Chondrocyte (in vitro differentiated cells): Measurements from ENCODE around the gene BLTP3A. TPM values are rescaled to one million over a fixed set of nuclear protein-coding genes. Genes with fewer than 3 reads are reported as not detected.
A peak's percentile ranks its signal among the peaks of the same experiment; 100 is the strongest.
"Not testable (repeated sequence)": the region's sequence is repeated elsewhere in the genome, so short reads cannot be mapped to it uniquely, and the experiment has no call there.

Experiments
- DNase-seq: peaks from one replicate; pipeline ENCODE4 v3.0.0; 2021; ENCODE audit warnings: mixed read lengths, low spot score
- H3K27ac Mint-ChIP-seq: one replicate; pipeline ENCODE4 v1.8.0; 2021; ENCODE audit warnings: mild to moderate bottlenecking, moderate library complexity, mixed read lengths; ENCODE audit not compliant: unreplicated experiment
- H3K27me3 Mint-ChIP-seq: 2 replicates; pipeline ENCODE4 v1.8.0; 2021; ENCODE audit warnings: low read depth, mixed read lengths
- H3K36me3 Mint-ChIP-seq: 2 replicates; pipeline ENCODE4 v1.8.0; 2021; ENCODE audit warnings: low read depth, mixed read lengths
- H3K4me1 Mint-ChIP-seq: 2 replicates; pipeline ENCODE4 v1.8.0; 2021; ENCODE audit warnings: low read depth, mild to moderate bottlenecking, mixed read lengths
- H3K4me3 Mint-ChIP-seq: one replicate; pipeline ENCODE4 v1.8.0; 2021; ENCODE audit warnings: mild to moderate bottlenecking, moderate library complexity, mixed read lengths; ENCODE audit not compliant: unreplicated experiment
- H3K9me3 Mint-ChIP-seq: 2 replicates; pipeline ENCODE4 v1.8.0; 2021; ENCODE audit warnings: low read depth, mixed read lengths
- long read RNA-seq: library from polyadenylated mRNA; stranded (forward); transcript quantifications from one replicate; pipeline ENCODE4 v2.0.0, GENCODE V29; 2021
- total RNA-seq: library from RNA; stranded (reverse); gene quantifications from 3 replicates; pipeline ENCODE4 v1.2.1, GENCODE V29; 2021
- TF ChIP-seq, protein P1 (sequence below): fragments of 200-600 bp; sonication (generic); IDR thresholded peaks from 2 replicates; pipeline ENCODE4 v1.5.0; 2021; ENCODE audit warnings: antibody characterized with exemption, mild to moderate bottlenecking, moderate library complexity

BLTP3A gene, protein sequence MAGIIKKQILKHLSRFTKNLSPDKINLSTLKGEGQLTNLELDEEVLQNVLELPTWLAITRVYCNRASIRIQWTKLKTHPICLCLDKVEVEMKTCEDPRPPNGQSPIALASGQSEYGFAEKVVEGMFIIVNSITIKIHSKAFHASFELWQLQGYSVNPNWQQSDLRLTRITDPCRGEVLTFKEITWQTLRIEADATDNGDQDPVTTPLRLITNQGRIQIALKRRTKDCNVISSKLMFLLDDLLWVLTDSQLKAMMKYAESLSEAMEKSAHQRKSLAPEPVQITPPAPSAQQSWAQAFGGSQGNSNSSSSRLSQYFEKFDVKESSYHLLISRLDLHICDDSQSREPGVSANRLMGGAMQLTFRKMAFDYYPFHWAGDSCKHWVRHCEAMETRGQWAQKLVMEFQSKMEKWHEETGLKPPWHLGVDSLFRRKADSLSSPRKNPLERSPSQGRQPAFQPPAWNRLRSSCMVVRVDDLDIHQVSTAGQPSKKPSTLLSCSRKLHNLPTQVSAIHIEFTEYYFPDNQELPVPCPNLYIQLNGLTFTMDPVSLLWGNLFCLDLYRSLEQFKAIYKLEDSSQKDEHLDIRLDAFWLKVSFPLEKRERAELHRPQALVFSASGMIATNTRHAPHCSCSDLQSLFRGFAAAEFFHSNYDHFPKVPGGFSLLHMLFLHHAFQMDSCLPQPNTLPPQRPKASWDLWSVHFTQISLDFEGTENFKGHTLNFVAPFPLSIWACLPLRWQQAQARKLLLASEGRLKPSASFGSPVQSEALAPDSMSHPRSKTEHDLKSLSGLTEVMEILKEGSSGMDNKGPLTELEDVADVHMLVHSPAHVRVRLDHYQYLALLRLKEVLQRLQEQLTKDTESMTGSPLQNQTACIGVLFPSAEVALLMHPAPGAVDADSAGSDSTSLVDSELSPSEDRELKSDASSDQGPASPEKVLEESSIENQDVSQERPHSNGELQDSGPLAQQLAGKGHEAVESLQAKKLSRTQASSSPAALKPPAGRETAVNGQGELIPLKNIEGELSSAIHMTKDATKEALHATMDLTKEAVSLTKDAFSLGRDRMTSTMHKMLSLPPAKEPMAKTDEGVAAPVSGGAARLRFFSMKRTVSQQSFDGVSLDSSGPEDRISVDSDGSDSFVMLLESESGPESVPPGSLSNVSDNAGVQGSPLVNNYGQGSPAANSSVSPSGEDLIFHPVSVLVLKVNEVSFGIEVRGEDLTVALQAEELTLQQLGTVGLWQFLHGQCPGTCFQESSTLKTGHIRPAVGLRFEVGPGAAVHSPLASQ (N-terminal part only)
- total RNA-seq = 9.8 to 20.8 TPM (median 20.1 TPM) in 3 replicates
- long read RNA-seq, partial matches to known transcripts = 2 of 8 reads
- long read RNA-seq, other reads (novel, unspliced or antisense) = 6 of 8 reads

DNA sequence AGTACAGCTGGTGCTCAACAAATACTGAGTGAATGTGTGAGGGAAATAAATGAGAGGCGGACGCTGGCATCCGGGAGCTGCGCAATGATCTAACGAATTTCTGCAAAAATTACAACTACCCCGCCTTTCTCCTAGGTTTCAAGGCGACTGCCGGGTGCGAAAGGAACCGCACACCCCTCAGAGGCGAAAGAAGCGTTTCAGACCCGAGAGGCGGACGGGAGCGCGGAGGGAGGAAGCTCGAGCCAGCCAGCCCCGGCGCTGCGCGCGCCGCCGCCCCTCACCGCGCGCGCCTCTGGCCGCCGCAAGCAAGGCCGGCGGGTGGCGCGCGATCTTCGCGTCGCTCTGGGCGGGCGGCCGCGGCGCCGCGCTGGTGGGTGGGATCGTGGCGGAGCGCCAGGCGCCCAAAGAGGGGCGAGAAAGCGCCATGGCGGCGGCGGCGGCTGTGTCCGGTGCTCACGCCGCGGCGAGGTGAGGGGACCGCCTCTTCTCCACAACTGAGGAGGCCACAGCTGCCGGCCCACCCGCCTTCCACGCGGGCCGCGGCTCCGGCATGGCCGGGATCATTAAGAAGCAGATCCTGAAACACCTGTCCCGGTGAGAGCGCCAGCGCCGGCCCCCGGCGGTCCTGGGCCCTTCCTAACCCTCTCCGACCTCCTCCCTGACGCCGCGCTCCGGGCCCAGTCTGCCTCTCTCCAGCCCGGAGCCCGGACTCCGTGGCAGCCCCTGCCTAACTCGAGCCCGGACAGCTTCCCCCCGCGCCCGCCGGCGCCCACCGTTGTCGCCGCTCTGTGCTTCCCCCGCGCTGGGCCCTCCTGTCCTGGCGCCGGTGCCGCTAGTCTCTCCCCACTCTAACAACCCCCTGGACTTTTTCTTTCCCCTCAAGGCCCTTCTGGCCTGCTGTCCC, at the start of gene BLTP3A:
TSS of gene BLTP3A (plus strand) at position 383 of the 904 bp plus-strand sequence. CDS start at position 551, 168 bp downstream.
- no peaks in the 10 kb centered on the region for H3K36me3 Mint-ChIP-seq
- H3K4me1 Mint-ChIP-seq = peaks cover 32% of the 10 kb centered on the region
- H3K27ac Mint-ChIP-seq = peak within 1 kb of the TSS; percentile 98
- H3K27me3 Mint-ChIP-seq = no peaks in the 10 kb centered on the region
- TF ChIP-seq, protein P1, sequence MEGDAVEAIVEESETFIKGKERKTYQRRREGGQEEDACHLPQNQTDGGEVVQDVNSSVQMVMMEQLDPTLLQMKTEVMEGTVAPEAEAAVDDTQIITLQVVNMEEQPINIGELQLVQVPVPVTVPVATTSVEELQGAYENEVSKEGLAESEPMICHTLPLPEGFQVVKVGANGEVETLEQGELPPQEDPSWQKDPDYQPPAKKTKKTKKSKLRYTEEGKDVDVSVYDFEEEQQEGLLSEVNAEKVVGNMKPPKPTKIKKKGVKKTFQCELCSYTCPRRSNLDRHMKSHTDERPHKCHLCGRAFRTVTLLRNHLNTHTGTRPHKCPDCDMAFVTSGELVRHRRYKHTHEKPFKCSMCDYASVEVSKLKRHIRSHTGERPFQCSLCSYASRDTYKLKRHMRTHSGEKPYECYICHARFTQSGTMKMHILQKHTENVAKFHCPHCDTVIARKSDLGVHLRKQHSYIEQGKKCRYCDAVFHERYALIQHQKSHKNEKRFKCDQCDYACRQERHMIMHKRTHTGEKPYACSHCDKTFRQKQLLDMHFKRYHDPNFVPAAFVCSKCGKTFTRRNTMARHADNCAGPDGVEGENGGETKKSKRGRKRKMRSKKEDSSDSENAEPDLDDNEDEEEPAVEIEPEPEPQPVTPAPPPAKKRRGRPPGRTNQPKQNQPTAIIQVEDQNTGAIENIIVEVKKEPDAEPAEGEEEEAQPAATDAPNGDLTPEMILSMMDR = peak; percentile 55
- peak; percentile 94 for DNase-seq
- peak within 1 kb of the TSS; percentile 96 for H3K4me3 Mint-ChIP-seq
- H3K9me3 Mint-ChIP-seq = no peaks in the 10 kb centered on the region

DNA sequence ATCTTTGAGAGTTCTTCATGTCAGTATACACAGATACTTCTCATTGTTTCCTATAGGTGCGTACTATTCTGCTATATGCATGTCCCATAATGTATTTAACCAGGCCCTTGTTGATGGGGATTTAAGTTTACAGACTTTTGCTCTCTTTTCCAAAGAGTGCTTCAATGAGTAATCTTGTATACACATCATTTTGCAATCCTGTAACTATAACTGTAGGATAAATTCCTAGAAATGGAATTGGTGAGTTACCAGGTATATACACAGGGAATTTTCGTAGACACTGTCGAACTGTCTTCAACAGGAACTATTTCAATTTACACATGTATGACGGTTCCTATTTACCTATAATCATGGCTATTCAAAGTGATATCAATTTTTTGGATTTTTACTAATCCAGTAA, 49.8 kb upstream of the BLTP3A start:
- Mint-ChIP-seq H3K4me3 (no peak overlapping the region), H3K4me1 (no peaks in the 10 kb centered on the region), H3K36me3 (no peaks in the 10 kb centered on the region), H3K9me3 (no peaks in the 10 kb centered on the region), H3K27ac (no peak overlapping the region), H3K27me3 (no peaks in the 10 kb centered on the region)
- no peak for DNase-seq
- TF ChIP-seq, protein P1 = no peak

DNA sequence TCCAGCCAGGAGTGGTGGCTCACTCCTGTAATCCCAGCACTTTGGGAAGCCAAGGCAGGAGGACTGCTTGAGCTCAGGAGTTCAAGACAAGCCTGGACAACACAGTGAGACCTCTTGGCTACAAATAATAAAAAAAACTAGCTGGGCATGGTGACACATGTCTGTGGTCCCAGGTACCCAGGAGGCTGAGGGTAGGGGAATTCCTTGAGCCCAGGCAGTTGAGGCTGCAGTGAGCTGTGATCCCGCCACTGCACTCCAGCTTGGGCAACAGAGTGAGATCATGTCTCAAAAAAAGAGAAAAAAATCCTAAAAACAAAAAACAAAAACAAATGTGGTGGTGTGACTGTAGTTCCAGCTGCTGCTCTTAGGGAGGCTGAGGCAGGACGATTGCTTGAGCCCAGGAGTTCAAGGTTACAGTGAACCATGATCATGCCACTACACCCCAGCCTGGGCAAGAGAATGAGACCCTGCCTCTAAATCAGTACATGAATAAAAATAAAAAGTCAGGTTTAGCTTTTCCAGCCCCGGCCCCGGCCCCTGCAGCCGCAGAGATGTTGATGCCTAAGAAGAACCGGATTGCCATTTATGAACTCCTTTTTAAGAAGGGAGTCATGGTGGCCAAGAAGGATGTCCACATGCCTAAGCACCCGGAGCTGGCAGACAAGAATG, 48.1 kb upstream of the BLTP3A start:
- DNase-seq = no peak
- no peaks in the 10 kb centered on the region for H3K27me3 Mint-ChIP-seq
- H3K27ac Mint-ChIP-seq = no peak overlapping the region
- TF ChIP-seq, protein P1 = no peak
- H3K36me3 Mint-ChIP-seq = no peaks in the 10 kb centered on the region
- H3K4me1 Mint-ChIP-seq = no peaks in the 10 kb centered on the region
- H3K9me3 Mint-ChIP-seq = no peaks in the 10 kb centered on the region
- H3K4me3 Mint-ChIP-seq = no peak overlapping the region

DNA sequence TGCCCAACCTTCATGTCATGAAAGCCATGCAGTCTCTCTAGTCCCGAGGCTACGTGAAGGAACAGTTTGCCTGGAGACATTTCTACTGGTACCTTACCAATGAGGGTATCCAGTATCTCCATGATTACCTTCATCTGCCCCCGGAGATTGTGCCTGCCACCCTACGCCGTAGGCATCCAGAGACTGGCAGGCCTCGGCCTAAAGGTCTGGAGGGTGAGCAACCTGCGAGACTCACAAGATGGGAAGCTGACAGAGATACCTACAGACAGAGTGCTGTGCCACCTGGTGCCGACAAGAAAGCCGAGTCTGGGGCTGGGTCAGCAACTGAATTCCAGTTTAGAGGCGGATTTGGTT, 47.6 kb upstream of the BLTP3A start:
- H3K36me3 Mint-ChIP-seq, H3K9me3 Mint-ChIP-seq, H3K4me1 Mint-ChIP-seq, H3K4me3 Mint-ChIP-seq, DNase-seq, H3K27ac Mint-ChIP-seq, H3K27me3 Mint-ChIP-seq: not testable (repeated sequence)
